NCI-H1048 (cell line): ENCODE results near the gene STAP2.

Experiments
- DNase-seq: peaks from one replicate; lab custom pipeline; 2025; lab: John Stamatoyannopoulos, UW

Gene STAP2

DNA sequence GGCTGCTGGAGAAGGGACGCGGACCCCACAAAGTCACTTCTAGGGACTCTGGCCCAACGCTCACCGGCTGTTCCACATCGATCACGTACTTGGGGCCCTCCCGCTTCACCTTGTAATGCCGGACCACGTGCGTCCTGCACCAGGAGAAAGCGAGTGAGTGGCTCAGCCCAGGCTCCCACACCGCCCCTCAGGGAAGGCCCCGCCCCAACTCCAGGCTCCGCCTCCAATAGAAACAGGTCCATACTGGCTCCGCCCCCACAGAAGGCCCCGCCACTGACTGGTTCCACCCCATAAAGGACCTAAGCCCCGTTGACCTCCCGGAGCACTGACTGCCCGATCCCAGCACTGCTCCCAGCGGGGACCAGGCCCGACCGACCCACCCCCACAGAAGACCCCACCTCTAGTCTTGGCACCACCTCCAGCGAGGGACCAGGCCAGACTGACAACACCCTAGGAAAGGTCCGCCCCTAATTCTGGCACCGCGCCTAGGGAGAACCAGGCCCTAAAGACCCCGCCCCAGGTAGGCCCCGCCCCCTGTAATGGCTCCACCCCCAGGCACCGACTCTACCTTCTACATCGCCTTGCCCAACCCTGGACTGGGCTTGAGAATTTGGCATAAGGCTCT, 11.3 kb downstream of the STAP2 start:
- DNase-seq = peak; percentile 57

DNA sequence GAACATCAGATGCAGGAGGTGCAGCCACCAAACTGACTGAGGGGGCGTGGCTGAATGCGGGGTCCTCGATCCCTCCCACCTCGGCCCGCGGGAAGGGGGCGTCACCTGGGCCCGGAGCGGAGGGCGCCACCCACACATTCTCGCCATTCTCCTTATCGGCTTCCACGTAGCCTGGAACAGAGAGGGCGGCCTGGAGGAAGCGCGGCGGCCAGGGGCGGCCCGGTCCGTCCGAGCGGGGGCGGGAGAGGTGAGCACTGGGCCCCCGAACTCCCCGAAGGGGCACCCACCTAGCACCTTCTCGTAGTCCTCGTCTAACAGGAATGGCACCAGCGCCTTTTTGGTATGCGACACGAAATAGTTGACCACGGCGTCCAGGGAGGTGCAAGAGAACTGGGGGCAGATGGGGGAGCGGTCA, 11.8 kb downstream of the STAP2 start:
- DNase-seq = no peak

DNA sequence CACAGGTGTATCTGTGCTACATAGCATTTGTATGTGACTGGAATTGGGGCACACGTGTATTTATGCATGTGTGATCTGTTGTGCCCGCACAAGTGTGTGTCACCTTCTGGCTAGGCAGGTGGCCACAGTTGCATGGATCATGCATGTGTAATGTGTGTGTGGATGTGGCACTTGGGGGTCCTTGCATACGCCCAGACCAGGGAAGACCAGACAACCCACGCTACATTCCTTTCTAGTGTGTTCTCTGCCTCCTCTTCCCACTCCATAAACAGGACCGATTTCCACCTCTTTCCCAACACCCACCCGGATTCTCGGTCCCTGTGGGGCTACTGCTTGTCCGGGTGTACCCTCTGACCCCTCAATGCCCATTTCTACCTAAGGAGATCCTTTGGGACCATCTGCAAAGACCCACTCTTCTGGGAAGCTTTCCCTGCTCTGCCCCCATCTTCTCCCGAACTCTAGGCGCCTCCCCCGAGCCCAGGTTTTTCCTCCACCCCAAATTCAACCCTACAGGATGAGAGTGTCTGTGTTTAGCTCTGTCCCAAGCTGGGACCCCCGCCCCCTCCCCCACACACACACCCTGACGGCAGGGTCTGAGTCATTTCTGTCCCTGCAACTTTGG, 12.3 kb downstream of the STAP2 start:
- DNase-seq = no peak

DNA sequence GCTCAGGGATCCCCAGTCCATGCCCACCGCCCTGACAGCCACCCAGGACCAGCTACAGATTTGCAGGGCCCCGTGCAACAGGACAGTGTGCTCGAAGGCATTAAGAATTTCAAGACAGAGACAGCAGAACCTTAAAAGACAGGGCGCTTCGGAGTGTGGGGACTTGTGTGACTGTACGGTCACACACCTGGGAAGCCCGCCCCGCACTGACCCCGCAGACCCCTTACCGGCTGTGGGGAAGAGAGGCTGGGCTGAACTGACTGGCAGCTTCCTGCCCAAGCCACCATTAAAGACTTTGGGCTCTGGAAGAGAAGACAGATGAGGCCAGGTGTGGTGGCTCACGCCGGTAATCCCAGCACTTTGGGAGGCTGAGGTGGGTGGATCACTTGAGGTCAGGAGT, 14.4 kb downstream of the STAP2 start:
- no peak for DNase-seq

DNA sequence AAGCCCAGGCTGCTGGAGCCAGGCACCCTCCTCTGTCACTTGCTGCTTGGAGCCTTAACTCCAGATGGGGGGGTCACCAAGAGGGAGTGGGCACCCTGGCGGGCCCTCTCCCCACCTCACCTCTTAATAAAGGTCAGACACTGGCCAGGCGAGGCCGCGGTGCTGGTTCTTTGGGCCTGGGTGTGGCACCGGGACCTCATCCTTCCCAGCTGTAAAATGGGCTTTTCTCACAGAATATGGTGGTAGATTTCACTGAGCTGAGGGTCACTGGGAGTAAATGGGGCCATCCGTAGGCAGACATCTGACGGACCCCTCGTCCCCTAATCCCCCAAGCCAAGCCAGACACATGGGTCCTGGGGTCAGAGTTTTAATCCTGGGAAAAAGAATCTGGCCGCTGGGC, 14.9 kb downstream of the STAP2 start:
- no peak for DNase-seq

- DNase-seq = no peak
Measured at GRCh38 chr19:4322942-4323665, 15.5 kb downstream of the STAP2 start.

GRCh38 chr19:4320419-4320818, 18.2 kb downstream of the STAP2 start:
- DNase-seq = no peak

DNA sequence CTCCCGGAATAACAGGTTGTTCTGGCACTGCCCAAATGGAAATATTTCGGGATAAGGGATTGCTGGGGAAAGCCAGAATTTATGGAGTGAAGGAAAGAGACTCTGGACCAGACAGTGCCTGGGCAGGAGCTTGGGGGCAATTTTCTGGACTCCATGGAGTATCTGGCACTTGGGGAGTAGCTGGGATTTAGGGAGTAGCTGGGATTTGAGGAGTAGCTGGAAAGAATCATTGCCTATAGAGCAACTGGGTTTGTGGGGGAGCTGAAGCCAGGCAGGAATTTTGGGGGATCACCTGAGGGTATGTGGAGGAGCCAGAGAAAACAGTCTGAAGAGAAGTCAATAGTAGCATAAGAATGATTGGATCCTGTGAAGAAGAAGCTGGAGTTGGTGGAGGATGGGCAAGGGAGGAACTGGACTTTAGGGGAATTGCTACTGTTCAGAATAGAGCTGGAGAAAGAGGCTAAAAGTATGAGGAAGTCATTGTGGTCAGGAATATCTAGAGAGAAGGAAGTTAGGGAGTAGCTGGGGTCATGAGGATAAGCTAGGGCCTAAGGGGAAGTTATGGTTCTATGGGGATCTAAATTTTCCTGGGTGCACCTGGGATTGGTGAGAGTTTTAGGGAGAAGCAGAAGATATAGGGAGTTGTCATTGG, 19.4 kb downstream of the STAP2 start:
- no peak for DNase-seq

DNA sequence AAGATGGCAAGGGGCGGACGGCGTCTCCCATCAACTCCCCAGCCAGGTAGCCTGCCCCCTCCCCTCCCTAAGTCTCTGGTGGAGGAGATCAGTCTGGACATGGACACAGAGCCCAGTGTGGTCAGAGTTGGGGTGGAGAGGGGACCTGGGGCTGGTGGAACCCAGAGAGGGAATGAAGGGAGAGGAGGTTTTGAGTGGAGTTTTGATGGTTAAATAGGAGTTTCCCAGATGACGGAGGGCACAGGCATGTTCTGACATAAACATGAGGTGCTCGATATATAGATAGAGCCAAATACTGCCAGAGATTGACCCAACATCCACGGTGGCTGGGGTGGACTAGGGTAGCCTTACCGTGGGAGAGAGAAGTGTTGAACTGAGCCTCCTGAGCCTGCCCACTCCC, 20.2 kb downstream of the STAP2 start:
- DNase-seq = no peak

DNA sequence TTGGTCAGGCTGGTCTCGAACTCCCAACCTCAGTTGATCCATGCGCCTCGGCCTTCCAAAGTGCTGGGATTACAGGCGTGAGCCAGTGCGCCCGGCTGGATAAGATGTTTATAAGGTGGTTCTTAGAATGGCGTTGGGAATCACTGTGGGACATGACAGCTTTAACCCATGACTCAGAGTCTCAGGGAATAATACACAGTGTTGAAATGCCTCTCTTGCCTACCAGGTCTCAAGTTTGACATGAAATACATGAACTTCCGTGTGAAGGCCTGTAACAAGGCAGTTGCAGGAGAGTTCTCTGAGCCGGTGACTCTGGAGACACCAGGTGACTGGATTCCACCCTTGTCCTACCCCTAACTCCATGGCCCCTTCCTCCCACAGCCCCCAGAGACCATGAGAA, 21.7 kb downstream of the STAP2 start:
- DNase-seq = no peak

DNA sequence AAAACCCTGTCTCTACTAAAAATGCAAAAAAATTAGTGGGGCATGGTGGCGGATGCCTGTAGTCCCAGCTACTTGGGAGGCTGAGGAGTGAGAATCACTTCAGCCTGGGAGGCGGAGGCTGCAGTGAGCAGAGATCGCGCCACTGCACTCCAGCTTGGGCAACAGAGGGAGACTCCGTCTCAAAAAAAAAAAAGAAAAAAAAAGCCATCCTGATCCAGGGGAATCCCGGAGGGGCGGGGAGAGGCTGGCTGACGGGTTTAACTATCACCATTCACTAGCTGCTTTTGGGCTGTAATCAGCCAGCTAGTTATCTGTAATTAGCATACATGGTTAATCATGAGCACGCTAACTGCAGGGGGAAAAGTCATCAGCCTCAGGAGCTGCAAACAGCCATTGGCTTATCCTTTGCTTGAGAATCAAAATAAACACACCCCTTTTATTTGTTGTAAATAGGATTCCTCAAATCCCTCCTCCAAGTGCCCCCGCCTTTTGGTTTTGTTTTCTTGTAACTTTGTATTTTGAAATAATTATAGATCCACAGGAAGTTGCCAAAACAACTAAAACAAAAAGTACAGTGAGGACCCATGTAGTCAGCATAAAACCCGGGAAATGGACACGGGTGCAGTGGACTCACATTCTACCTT, 24.7 kb downstream of the STAP2 start:
- DNase-seq = no peak

DNA sequence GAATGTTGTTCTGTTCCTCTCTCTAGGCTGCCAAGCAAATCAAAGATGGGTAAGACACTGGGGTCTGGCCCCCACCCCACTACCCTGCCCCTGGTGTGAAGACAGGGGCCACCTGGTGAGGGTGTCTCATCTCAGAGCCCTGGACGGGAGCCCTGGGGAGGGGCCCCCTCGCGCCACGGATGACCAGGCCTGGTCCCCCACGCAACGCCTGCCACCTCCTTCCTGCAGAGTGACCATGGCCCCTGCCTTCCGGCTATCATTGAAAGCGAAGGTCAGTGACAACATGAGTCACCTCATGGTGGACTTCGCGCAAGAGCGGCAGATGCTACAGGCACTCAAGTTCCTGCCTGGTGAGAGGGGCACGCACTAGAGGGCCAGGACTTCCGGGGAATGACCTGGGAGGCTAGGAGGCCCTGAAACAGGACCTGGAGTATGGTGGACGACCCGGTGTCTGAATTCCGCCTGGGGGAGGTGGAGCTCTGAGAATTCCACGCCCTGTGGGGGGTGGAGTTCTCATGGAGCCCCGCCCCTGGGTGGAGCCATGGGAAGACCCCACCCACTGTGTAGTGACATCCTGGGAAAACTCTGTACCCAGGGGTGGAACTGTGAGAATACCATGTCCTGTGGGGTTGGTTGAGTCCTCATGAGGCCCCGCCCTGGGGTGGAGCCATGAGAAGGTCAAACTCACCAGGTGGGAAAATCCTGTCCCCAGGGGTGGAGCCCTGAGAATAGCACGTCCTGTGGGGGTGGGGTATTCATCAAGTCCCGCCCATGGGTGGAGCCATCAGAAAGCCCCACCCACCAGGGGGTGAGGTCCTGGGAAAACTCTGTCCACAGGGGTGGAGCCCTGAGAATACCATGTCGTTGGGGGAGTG, 28.1 kb downstream of the STAP2 start:
- no peak for DNase-seq

DNA sequence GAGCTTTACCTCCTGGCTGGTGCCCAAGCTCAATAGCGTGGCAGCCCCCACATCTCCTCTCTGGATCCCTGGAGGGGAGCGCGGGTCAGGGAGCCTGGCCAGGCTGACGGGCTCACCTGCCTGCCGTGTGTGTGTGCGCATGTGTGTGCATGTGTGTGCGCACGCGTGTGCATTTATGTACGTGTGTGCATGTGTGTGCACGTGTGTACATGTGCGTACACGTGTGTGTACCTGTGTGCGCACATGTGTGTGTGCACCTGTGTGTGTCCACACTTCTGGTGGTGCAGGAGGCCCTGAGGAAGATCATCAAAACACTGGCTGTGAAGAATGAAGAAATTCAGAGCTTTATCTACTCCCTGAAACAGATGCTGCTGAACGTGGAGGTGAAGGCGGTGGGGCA, 33.0 kb downstream of the STAP2 start:
- no peak for DNase-seq

- DNase-seq = no peak
Measured at GRCh38 chr19:4305257-4305612, 33.4 kb downstream of the STAP2 start.

- peak; percentile 39 for DNase-seq
Measured at GRCh38 chr19:4304538-4305256, 33.9 kb downstream of the STAP2 start, which contains the start of gene FSD1. TSS of gene FSD1 (plus strand) at chr19:4304598. CDS start at chr19:4304747, 149 bp downstream.

- no peak for DNase-seq
Measured at GRCh38 chr19:4303819-4304537, 34.6 kb downstream of the STAP2 start.

DNA sequence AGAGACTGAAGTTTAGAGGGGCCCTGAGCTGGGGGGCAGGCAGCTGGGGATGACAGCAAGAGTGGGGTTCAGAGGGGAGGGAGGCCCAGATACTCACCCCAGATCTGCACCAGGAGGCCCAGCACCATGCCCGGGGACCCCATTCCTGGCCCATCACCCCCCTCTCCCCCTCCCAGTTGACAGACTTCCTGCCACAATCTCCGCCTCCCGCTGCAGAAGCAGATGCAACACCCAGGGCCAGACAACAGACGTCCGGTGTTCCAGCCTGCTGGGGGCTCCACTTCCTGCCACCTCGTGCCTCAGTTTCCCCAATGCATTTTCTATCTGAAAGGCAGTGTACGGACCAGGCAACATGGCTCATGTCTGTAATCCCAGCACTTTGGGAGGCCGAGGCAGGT, 36.4 kb downstream of the STAP2 start, which contains the start of gene TMIGD2:
Gene TMIGD2, minus strand, starts transcription at position 147 of the 398 bp plus-strand sequence. Its CDS starts 4 bp downstream, at position 143.
- DNase-seq = no peak

GRCh38 chr19:4301590-4302242, 36.9 kb downstream of the STAP2 start:
- no peak for DNase-seq

DNA sequence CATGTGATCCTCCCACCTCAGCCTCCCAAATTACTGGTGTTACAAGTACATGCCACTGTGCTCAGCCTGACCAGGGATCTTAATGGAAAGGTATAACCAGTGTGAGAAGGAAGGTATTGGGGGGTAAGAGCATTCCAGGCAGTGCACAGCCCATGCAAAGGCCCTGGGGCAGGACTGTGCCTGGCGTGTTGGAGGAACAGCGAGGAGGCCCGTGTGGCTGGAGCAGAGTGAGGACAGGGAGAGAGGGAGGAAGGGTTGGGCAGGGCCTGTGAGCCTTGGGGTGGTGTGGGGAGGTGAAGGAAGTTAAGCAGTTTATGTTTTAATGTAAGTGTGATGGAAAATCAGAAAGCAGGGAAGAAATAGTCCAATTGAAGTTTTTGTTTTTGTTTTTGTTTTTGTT, 38.0 kb downstream of the STAP2 start:
- DNase-seq = no peak
